Measurements from ENCODE around the gene RBM8A.

DNA sequence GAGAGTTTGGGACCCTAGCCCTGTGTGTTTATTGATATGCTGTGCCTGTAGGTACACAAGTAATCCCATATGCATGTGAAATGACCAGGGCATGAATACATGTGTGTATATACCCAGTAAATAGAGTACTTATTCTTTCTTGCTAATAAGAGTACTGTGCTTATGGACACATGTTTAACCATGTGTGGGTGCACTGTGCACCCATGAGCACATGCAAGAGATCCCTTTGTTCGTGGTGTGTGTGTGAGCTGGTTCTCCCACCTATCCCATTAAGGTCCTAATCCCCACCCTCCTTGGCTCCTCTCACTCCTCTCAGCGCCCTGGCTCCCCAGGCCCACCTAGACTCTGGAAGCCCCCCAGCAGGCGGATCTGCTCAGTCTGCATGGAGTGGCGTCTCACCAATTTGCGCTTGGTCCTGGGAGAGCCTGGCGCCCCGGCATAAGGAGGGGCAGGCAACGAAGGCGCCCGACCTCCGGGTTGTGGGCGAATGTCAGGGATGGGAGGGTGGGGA lies 32.7 kb upstream of the RBM8A start:
- TF ChIP-seq, protein P1, sequence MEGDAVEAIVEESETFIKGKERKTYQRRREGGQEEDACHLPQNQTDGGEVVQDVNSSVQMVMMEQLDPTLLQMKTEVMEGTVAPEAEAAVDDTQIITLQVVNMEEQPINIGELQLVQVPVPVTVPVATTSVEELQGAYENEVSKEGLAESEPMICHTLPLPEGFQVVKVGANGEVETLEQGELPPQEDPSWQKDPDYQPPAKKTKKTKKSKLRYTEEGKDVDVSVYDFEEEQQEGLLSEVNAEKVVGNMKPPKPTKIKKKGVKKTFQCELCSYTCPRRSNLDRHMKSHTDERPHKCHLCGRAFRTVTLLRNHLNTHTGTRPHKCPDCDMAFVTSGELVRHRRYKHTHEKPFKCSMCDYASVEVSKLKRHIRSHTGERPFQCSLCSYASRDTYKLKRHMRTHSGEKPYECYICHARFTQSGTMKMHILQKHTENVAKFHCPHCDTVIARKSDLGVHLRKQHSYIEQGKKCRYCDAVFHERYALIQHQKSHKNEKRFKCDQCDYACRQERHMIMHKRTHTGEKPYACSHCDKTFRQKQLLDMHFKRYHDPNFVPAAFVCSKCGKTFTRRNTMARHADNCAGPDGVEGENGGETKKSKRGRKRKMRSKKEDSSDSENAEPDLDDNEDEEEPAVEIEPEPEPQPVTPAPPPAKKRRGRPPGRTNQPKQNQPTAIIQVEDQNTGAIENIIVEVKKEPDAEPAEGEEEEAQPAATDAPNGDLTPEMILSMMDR (IDR thresholded peaks at IDR 0.05), result no peak
- TF ChIP-seq POLR2A (IDR thresholded peaks at IDR 0.05), result no peak

All from thyroid gland (tissue), 4 donors.